Gastrocnemius medialis (tissue), 4 donors: ENCODE data around the gene IKZF2. TPM values are rescaled to one million over a fixed set of nuclear protein-coding genes. Genes with fewer than 3 reads are reported as not detected.

Experiments
- ATAC-seq, 2 donors: fragments of 150-250 bp; one replicate each; pipeline ENCODE4 v1.9.1; 2016
- DNase-seq, 2 donors: peaks; one replicate each; pipeline ENCODE4 v3.0.0-alpha.2; 2019
- H3K27ac ChIP-seq, 4 donors: fragments of 200-600 bp; sonication (generic); 1 replicate in 1 of 4; 2 replicates in 3 of 4; pipeline ENCODE4 v1.5.1; 2016 to 2018; ENCODE audit warnings: mild to moderate bottlenecking in 2 of 4, moderate library complexity in 1 of 4
- H3K27me3 ChIP-seq, 3 donors: fragments of 200-600 bp; sonication (generic) in 2 of 3; 1 replicate in 1 of 3; 2 replicates in 2 of 3; pipeline versions ENCODE4 v1.5.1 to v1.6.0; 2016 to 2019; ENCODE audit warnings: mild to moderate bottlenecking in 1 of 3, moderate library complexity in 1 of 3
- H3K36me3 ChIP-seq, 2 donors: fragments of 200-600 bp; sonication (generic) in 1 of 2; one replicate each; pipeline ENCODE4 v1.5.1; 2017 to 2018
- H3K4me1 ChIP-seq, 2 donors: fragments of 200-600 bp; sonication (generic) in 1 of 2; one replicate each; pipeline ENCODE4 v1.5.1; 2016 to 2017; ENCODE audit warnings: mild to moderate bottlenecking in 2 of 2
- H3K4me3 ChIP-seq, 4 donors: fragments of 200-600 bp; sonication (generic) in 3 of 4; 1 replicate in 1 of 4; 2 replicates in 3 of 4; pipeline ENCODE4 v1.5.1; 2016 to 2019; ENCODE audit warnings: mild to moderate bottlenecking in 2 of 4
- H3K9me3 ChIP-seq, 3 donors: fragments of 200-600 bp; sonication (generic) in 2 of 3; 1 replicate in 1 of 3; 2 replicates in 2 of 3; pipeline ENCODE4 v1.5.1; 2016 to 2019
- CTCF ChIP-seq, 5 experiments: fragments of 450-650 bp in 3 of 5; fragments of 200-600 bp in 2 of 5; sonication (generic) in 2 of 5; IDR thresholded peaks in 4 of 5; conservative IDR thresholded peaks in 1 of 5; 1 replicate in 4 of 5; 2 replicates in 1 of 5; pipeline ENCODE4 v1.5.1; 2016 to 2019; ENCODE audit warnings: antibody characterized with exemption in 5 of 5, mild to moderate bottlenecking in 3 of 5, moderate library complexity in 3 of 5
- POLR2A ChIP-seq, 2 donors: fragments of 450-650 bp; IDR thresholded peaks; one replicate each; pipeline ENCODE4 v1.6.1; 2017; ENCODE audit warnings: antibody characterized with exemption in 2 of 2, mild to moderate bottlenecking in 2 of 2, moderate library complexity in 2 of 2
- in situ Hi-C, 4 donors: fragments of 200-750 bp; cut with MboI; loops; one replicate each; pipeline versions ENCODE4 v1.15.0 to v1.8.0; 2017; ENCODE audit warnings: low sequenced_read_pairs in 4 of 4
- intact Hi-C: fragments of 100-400 bp; cut with DNase I; formaldehyde crosslinking; loops from one replicate; pipeline ENCODE4 v1.15.1; 2023; ENCODE audit warnings: low total_unique reads
- total RNA-seq, 4 donors: library from RNA; depleted of rRNA; stranded (reverse); fragments of >200 nt; gene quantifications; one replicate each; pipeline versions ENCODE4 v1.1.0 to v1.2.3, GENCODE V29; 2016

Gene IKZF2
- total RNA-seq, 4 donors from 2014 or later = 4.9 to 15.5 (median 6.0) TPM

GRCh38 chr2:213137064-213137463 is 14.3 kb downstream of the IKZF2 start:
- H3K27me3 ChIP-seq = no peaks in the 10 kb centered on the region
- no peak overlapping the region for H3K4me3 ChIP-seq
- TF ChIP-seq CTCF (IDR thresholded peaks at IDR 0.05 in 4 of 5, conservative IDR thresholded peaks at IDR 0.05 in 1 of 5) = no peak
- no peak for TF ChIP-seq POLR2A (IDR thresholded peaks at IDR 0.05)
- H3K36me3 ChIP-seq = no peaks in the 10 kb centered on the region
- ATAC-seq = no peak
- no peak for DNase-seq
- intact Hi-C loops = no loop called here
- in situ Hi-C loops = no loop called here
- H3K4me1 ChIP-seq = peaks cover 4 to 6% of the 10 kb centered on the region in 2 donors
- no peaks in the 10 kb centered on the region for H3K9me3 ChIP-seq
- no peak overlapping the region for H3K27ac ChIP-seq

GRCh38 chr2:213129311-213129710 is 22.1 kb downstream of the IKZF2 start:
- Histone ChIP-seq H3K36me3 (no peaks in the 10 kb centered on the region), H3K4me3 (no peak overlapping the region), H3K27me3 (no peaks in the 10 kb centered on the region), H3K27ac (no peak overlapping the region), H3K9me3 (no peaks in the 10 kb centered on the region), H3K4me1 (peaks cover 20 to 24% of the 10 kb centered on the region in 2 donors)
- intact Hi-C loops (no loop called here), in situ Hi-C loops (no loop called here)
- ATAC-seq (peak in 1 of 2 donors; percentile 29), DNase-seq (no peak)
- TF ChIP-seq POLR2A (IDR thresholded peaks at IDR 0.05) = no peak
- TF ChIP-seq CTCF (IDR thresholded peaks at IDR 0.05 in 4 of 5, conservative IDR thresholded peaks at IDR 0.05 in 1 of 5) = no peak

GRCh38 chr2:213125646-213126347 is 25.6 kb downstream of the IKZF2 start:
- H3K4me1 ChIP-seq = peaks cover 43 to 51% of the 10 kb centered on the region in 2 donors
- H3K36me3 ChIP-seq = no peaks in the 10 kb centered on the region
- no peaks in the 10 kb centered on the region for H3K27me3 ChIP-seq
- in situ Hi-C loops = no loop called here
- TF ChIP-seq CTCF (IDR thresholded peaks at IDR 0.05 in 4 of 5, conservative IDR thresholded peaks at IDR 0.05 in 1 of 5) = no peak
- no peak for TF ChIP-seq POLR2A (IDR thresholded peaks at IDR 0.05)
- H3K27ac ChIP-seq = no peak overlapping the region
- ATAC-seq = peak; percentile 56 to 78
- no peak overlapping the region for H3K4me3 ChIP-seq
- intact Hi-C loops = no loop called here
- no peaks in the 10 kb centered on the region for H3K9me3 ChIP-seq
- no peak for DNase-seq

GRCh38 chr2:213122725-213123124 is 28.7 kb downstream of the IKZF2 start:
- intact Hi-C loops (no loop called here), in situ Hi-C loops (no loop called here)
- DNase-seq (no peak), ATAC-seq (no peak)
- no peaks in the 10 kb centered on the region for H3K9me3 ChIP-seq
- no peak overlapping the region for H3K4me3 ChIP-seq
- H3K36me3 ChIP-seq = no peaks in the 10 kb centered on the region
- peaks cover 55 to 77% of the 10 kb centered on the region in 2 donors for H3K4me1 ChIP-seq
- TF ChIP-seq POLR2A (IDR thresholded peaks at IDR 0.05) (no peak), CTCF (IDR thresholded peaks at IDR 0.05 in 4 of 5, conservative IDR thresholded peaks at IDR 0.05 in 1 of 5) (no peak)
- no peaks in the 10 kb centered on the region for H3K27me3 ChIP-seq
- H3K27ac ChIP-seq = no peak overlapping the region
